ENCODE measurements around the gene LPP.

DNA sequence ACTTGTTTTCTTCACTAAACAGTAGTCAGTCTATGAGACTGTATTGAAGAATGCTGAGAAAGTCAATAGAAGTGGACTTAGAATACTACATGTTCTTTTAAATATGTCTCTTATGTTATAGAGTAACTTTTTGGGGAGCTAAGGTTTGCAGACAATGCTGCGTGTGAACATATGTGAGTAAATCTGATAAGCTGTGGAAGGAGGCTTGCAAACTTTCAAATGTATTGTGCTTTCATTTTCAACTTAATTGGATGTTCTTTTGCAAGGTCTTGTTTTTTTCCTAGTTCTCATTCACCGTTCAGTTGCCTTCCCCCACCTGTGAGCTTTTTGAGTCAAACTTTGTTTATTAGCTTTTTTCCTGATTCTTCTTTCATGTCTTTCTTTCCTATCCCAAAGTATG, 176.2 kb downstream of the LPP start:
- TF ChIP-seq, protein P1, sequence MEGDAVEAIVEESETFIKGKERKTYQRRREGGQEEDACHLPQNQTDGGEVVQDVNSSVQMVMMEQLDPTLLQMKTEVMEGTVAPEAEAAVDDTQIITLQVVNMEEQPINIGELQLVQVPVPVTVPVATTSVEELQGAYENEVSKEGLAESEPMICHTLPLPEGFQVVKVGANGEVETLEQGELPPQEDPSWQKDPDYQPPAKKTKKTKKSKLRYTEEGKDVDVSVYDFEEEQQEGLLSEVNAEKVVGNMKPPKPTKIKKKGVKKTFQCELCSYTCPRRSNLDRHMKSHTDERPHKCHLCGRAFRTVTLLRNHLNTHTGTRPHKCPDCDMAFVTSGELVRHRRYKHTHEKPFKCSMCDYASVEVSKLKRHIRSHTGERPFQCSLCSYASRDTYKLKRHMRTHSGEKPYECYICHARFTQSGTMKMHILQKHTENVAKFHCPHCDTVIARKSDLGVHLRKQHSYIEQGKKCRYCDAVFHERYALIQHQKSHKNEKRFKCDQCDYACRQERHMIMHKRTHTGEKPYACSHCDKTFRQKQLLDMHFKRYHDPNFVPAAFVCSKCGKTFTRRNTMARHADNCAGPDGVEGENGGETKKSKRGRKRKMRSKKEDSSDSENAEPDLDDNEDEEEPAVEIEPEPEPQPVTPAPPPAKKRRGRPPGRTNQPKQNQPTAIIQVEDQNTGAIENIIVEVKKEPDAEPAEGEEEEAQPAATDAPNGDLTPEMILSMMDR (IDR thresholded peaks at IDR 0.05; ENCODE audit: low read length), result no peak
- TF ChIP-seq EZH2 (IDR thresholded peaks at IDR 0.05; ENCODE audit: borderline replicate concordance, low read length), result no peak
